Ovary (tissue), 10 donors: Measurements from ENCODE around the gene OR6N1. TPM values are rescaled to one million over a fixed set of nuclear protein-coding genes. Genes with fewer than 3 reads are reported as not detected.
A peak's percentile ranks its signal among the peaks of the same experiment; 100 is the strongest.

Experiments
- DNase-seq, 5 donors: peaks; one replicate each; pipeline ENCODE4 v3.0.0-alpha.2; 2019 to 2020
- H3K27ac ChIP-seq, 2 donors: fragments of 200-600 bp; one replicate each; pipeline versions ENCODE4 v1.5.1 to v1.8.0; 2019 to 2022
- H3K27me3 ChIP-seq: fragments of 200-600 bp; one replicate; pipeline ENCODE4 v1.8.0; 2022
- H3K36me3 ChIP-seq: fragments of 200-600 bp; sonication (generic); one replicate; pipeline ENCODE4 v1.5.1; 2019
- H3K4me1 ChIP-seq: one replicate; pipeline ENCODE4 v1.8.1; 2013; ENCODE audit warnings: mild to moderate bottlenecking, moderate library complexity; ENCODE audit not compliant: insufficient read depth
- H3K4me3 ChIP-seq: fragments of 200-600 bp; sonication (generic); one replicate; pipeline ENCODE4 v1.5.1; 2017
- H3K9me3 ChIP-seq, 2 donors: fragments of 200-600 bp in 1 of 2; sonication (generic) in 1 of 2; one replicate each; pipeline versions ENCODE4 v1.5.1 to v1.8.1; 2013 to 2019; ENCODE audit warnings: mild to moderate bottlenecking in 1 of 2, moderate library complexity in 1 of 2
- CTCF ChIP-seq, 3 donors: fragments of 450-650 bp in 2 of 3; fragments of 200-600 bp in 1 of 3; IDR thresholded peaks; one replicate each; pipeline versions ENCODE4 v1.5.1 to v1.8.0; 2016 to 2022; ENCODE audit warnings: antibody characterized with exemption in 3 of 3, mild to moderate bottlenecking in 1 of 3
- EP300 ChIP-seq: sonication (generic); formaldehyde crosslinking; IDR thresholded peaks from one replicate; pipeline ENCODE4 v1.6.1; 2017; ENCODE audit warnings: antibody characterized with exemption
- POLR2A ChIP-seq: fragments of 450-650 bp; IDR thresholded peaks from one replicate; pipeline ENCODE4 v1.6.1; 2017; ENCODE audit warnings: antibody characterized with exemption, mild to moderate bottlenecking, moderate library complexity
- WGBS, 3 donors: extraction: QIAGEN DNeasy Blood & Tissue Kit in 1 of 3; methylation state at CpG; one replicate each; pipeline versions ENCODE4 v1.1.5 to v1.1.7; 2013 to 2017; 5-methylcytosine and 5-hydroxymethylcytosine counted together
- intact Hi-C, 4 donors: fragments of 100-400 bp; cut with DNase I; formaldehyde crosslinking; loops; one replicate each; pipeline versions ENCODE4 v1.11.0 to v1.15.1; 2022 to 2023
- long read RNA-seq, 3 donors: library from polyadenylated mRNA in 2 of 3; unstranded in 2 of 3; transcript quantifications; one replicate each; pipeline ENCODE4 v2.0.0 and lab custom pipeline, GENCODE V29; 2021 to 2026
- polyA plus RNA-seq, 2 donors: library from polyadenylated mRNA; stranded (reverse); fragments of 200-250 nt in 1 of 2; fragments of 350-450 nt in 1 of 2; fragmentation: Illumina TruSeq in 1 of 2; extraction: RNeasy Lipid Tissue Mini Kit (QIAGEN cat#74804) in 1 of 2; gene quantifications; one replicate each; pipeline ENCODE4 v1.2.3, GENCODE V29; 2013 to 2014
- total RNA-seq, 7 donors: library from RNA; depleted of rRNA in 2 of 7; stranded (reverse); fragments of >200 nt in 2 of 7; fragmentation: NEBNext Ultra II Directional in 3 of 7; extraction: Animal tissue kit (Norgen Biotek cat#: 25700) in 3 of 7; gene quantifications; one replicate each; pipeline versions ENCODE4 v1.1.0 to v1.2.4, GENCODE V29; 2016 to 2023
- donor health status: DM: no; HTN: no; CAD: no; lungs with moderate emphysema.
- donor health status: DM: no; HTN: no; CAD: no.
- donor health status: Bipolar disorder and iron deficiency.
- donor health status: DM: yes; HTN: yes; CAD: no.
- donor health status: DM: no; HTN: no; CAD: no.
- donor health status: DM: yes; HTN: yes; CAD: no.

The OR6N1 gene, protein sequence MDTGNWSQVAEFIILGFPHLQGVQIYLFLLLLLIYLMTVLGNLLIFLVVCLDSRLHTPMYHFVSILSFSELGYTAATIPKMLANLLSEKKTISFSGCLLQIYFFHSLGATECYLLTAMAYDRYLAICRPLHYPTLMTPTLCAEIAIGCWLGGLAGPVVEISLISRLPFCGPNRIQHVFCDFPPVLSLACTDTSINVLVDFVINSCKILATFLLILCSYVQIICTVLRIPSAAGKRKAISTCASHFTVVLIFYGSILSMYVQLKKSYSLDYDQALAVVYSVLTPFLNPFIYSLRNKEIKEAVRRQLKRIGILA
- not detected for total RNA-seq
- polyA plus RNA-seq, result not detected
- long read RNA-seq, donor 1, result 0 reads
- long read RNA-seq, donor 2, result 0 reads
- long read RNA-seq, donor 3, result 0 reads

- H3K36me3 ChIP-seq, result no peaks in the 10 kb centered on the region
- no peaks in the 10 kb centered on the region for H3K4me1 ChIP-seq
- 39 to 45% (median 44%) methylated on average over 6 of the region's 6 CpGs for WGBS, 3 donors
- H3K27me3 ChIP-seq, result peaks cover 3% of the 10 kb centered on the region
- no peak within 1 kb of the TSS for H3K4me3 ChIP-seq
- TF ChIP-seq POLR2A (no peak), EP300 (no peak), CTCF (IDR thresholded peaks at IDR 0.05) (no peak)
- no peaks in the 10 kb centered on the region for H3K9me3 ChIP-seq
- intact Hi-C loops, result no loop called here
- no peak within 1 kb of the TSS for H3K27ac ChIP-seq
- DNase-seq, result no peak
Observed at GRCh38 chr1:158771950-158772866, at the start of gene OR6N1. OR6N1 (minus strand) TSS chr1:158772195; CDS start chr1:158766682, 5,513 bp downstream.

- H3K4me1 ChIP-seq, result no peaks in the 10 kb centered on the region
- DNase-seq, result no peak
- TF ChIP-seq EP300 (no peak), CTCF (IDR thresholded peaks at IDR 0.05) (no peak), POLR2A (no peak)
- intact Hi-C loops, result no loop called here
- H3K27ac ChIP-seq, result no peak overlapping the region
- H3K4me3 ChIP-seq, result no peak overlapping the region
- H3K9me3 ChIP-seq, result no peaks in the 10 kb centered on the region
- no peaks in the 10 kb centered on the region for H3K36me3 ChIP-seq
- WGBS, 3 donors, result 74 to 86% (median 83%) methylated on average over 1 of the region's 1 CpG
- H3K27me3 ChIP-seq, result no peaks in the 10 kb centered on the region
Observed at GRCh38 chr1:158821723-158822122, 49.7 kb upstream of the OR6N1 start.

- Histone ChIP-seq H3K9me3 (no peaks in the 10 kb centered on the region), H3K27me3 (no peaks in the 10 kb centered on the region), H3K4me1 (no peaks in the 10 kb centered on the region), H3K4me3 (no peak overlapping the region), H3K27ac (no peak overlapping the region), H3K36me3 (no peaks in the 10 kb centered on the region)
- intact Hi-C loops, result no loop called here
- 20 to 45% (median 20%) methylated on average over 7 of the region's 7 CpGs for WGBS, 3 donors
- no peak for DNase-seq
- TF ChIP-seq POLR2A, result no peak
- no peak for TF ChIP-seq CTCF (IDR thresholded peaks at IDR 0.05)
- no peak for TF ChIP-seq EP300
Observed at GRCh38 chr1:158819461-158820443, 47.8 kb upstream of the OR6N1 start.

- no peaks in the 10 kb centered on the region for H3K9me3 ChIP-seq
- no peak overlapping the region for H3K4me3 ChIP-seq
- no peaks in the 10 kb centered on the region for H3K4me1 ChIP-seq
- intact Hi-C loops, result no loop called here
- WGBS, 3 donors, result 5 to 21% (median 8%) methylated on average over 1 of the region's 1 CpG
- TF ChIP-seq EP300 (no peak), CTCF (IDR thresholded peaks at IDR 0.05) (no peak), POLR2A (no peak)
- no peak overlapping the region for H3K27ac ChIP-seq
- peak in 1 of 5 donors; percentile 41 for DNase-seq
- H3K36me3 ChIP-seq, result no peaks in the 10 kb centered on the region
- no peaks in the 10 kb centered on the region for H3K27me3 ChIP-seq
Observed at GRCh38 chr1:158818975-158819431, 47.0 kb upstream of the OR6N1 start.
